HL-60 (cell line): ENCODE data around the gene MROH2A.

Experiments used
- DNase-seq, 2 experiments: peaks; one replicate each; pipeline ENCODE4 v3.0.0-alpha.2; 2010 to 2020; ENCODE audit warnings: low read depth in 1 of 2, low spot score in 1 of 2
- H3K27ac ChIP-seq: fragments of 250-450 bp; sonication (Bioruptor Pico); replicated peaks from 2 replicates; pipeline ENCODE4 v1.5.1; 2020; ENCODE audit warnings: mild to moderate bottlenecking, moderate library complexity
- H3K27me3 ChIP-seq: fragments of 250-450 bp; sonication (Bioruptor Pico); 2 replicates; pipeline ENCODE4 v1.5.1; 2021; ENCODE audit warnings: mild to moderate bottlenecking, moderate library complexity; ENCODE audit not compliant: insufficient read depth, poor library complexity, severe bottlenecking
- H3K4me3 ChIP-seq: replicated peaks from 2 replicates; pipeline ENCODE4 v1.5.1; 2011; ENCODE audit warnings: mild to moderate bottlenecking, control low read depth, low read length; ENCODE audit not compliant: insufficient read depth
- GABPA ChIP-seq: IDR thresholded peaks from 2 replicates; pipeline ENCODE4 v1.6.1; 2012; ENCODE audit warnings: low read depth
- POLR2AphosphoS5 ChIP-seq: IDR thresholded peaks from 2 replicates; pipeline ENCODE4 v1.6.1; 2012; ENCODE audit warnings: low read depth
- SPI1 ChIP-seq: IDR thresholded peaks from 2 replicates; pipeline ENCODE4 v1.6.1; 2012; ENCODE audit warnings: low read depth, mild to moderate bottlenecking, borderline replicate concordance
- TF ChIP-seq, protein P1 (sequence below): IDR thresholded peaks from one replicate; pipeline ENCODE4 v1.5.1; 2011; ENCODE audit warnings: low read length, control low read depth, inconsistent platforms; ENCODE audit not compliant: insufficient read depth
- TF ChIP-seq, protein P2 (sequence below): IDR thresholded peaks from 2 replicates; pipeline ENCODE4 v1.6.1; 2012; ENCODE audit warnings: low read depth; ENCODE audit not compliant: insufficient replicate concordance

The MROH2A gene

DNA sequence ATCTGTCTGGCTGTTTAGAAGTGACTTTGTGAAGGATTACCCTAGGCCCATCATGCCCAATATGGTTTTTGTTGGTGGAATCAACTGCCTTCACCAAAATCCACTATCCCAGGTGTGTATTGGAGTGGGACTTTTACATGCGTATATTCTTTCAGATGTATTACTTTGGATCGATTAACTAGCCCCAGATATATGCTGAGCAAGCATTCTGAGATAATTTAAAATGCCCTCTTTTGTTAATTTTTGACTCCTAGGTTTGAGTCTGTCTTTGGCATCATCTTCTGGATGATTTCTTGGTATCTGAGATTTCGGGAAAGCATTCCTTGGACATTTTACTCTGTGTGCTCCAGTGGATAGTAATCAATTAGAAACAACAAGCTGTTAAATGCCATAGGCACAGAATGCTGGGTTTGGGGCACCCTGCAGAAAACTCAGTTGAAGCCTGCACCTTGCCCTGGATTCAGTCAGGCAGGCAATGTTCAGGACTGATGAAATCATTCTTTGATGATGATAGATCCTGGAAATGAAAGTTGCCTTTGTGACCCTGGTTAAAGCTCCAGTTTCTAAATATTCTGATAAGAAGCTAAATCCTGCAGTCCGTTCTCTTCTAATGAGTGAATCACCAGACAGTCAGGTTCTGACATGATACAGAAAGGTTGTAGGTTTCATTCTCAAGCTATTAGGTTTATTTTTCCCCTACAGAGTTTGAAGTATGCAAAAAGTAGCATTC is 16.9 kb upstream of the MROH2A start:
- TF ChIP-seq SPI1 (no peak), POLR2AphosphoS5 (no peak), GABPA (no peak)
- TF ChIP-seq, protein P1, sequence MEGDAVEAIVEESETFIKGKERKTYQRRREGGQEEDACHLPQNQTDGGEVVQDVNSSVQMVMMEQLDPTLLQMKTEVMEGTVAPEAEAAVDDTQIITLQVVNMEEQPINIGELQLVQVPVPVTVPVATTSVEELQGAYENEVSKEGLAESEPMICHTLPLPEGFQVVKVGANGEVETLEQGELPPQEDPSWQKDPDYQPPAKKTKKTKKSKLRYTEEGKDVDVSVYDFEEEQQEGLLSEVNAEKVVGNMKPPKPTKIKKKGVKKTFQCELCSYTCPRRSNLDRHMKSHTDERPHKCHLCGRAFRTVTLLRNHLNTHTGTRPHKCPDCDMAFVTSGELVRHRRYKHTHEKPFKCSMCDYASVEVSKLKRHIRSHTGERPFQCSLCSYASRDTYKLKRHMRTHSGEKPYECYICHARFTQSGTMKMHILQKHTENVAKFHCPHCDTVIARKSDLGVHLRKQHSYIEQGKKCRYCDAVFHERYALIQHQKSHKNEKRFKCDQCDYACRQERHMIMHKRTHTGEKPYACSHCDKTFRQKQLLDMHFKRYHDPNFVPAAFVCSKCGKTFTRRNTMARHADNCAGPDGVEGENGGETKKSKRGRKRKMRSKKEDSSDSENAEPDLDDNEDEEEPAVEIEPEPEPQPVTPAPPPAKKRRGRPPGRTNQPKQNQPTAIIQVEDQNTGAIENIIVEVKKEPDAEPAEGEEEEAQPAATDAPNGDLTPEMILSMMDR = no peak
- TF ChIP-seq, protein P2, sequence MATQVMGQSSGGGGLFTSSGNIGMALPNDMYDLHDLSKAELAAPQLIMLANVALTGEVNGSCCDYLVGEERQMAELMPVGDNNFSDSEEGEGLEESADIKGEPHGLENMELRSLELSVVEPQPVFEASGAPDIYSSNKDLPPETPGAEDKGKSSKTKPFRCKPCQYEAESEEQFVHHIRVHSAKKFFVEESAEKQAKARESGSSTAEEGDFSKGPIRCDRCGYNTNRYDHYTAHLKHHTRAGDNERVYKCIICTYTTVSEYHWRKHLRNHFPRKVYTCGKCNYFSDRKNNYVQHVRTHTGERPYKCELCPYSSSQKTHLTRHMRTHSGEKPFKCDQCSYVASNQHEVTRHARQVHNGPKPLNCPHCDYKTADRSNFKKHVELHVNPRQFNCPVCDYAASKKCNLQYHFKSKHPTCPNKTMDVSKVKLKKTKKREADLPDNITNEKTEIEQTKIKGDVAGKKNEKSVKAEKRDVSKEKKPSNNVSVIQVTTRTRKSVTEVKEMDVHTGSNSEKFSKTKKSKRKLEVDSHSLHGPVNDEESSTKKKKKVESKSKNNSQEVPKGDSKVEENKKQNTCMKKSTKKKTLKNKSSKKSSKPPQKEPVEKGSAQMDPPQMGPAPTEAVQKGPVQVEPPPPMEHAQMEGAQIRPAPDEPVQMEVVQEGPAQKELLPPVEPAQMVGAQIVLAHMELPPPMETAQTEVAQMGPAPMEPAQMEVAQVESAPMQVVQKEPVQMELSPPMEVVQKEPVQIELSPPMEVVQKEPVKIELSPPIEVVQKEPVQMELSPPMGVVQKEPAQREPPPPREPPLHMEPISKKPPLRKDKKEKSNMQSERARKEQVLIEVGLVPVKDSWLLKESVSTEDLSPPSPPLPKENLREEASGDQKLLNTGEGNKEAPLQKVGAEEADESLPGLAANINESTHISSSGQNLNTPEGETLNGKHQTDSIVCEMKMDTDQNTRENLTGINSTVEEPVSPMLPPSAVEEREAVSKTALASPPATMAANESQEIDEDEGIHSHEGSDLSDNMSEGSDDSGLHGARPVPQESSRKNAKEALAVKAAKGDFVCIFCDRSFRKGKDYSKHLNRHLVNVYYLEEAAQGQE = no peak
- Histone ChIP-seq H3K27me3 (no peaks in the 10 kb centered on the region), H3K27ac (no peak overlapping the region), H3K4me3 (no peak overlapping the region)
- DNase-seq = no peak

DNA sequence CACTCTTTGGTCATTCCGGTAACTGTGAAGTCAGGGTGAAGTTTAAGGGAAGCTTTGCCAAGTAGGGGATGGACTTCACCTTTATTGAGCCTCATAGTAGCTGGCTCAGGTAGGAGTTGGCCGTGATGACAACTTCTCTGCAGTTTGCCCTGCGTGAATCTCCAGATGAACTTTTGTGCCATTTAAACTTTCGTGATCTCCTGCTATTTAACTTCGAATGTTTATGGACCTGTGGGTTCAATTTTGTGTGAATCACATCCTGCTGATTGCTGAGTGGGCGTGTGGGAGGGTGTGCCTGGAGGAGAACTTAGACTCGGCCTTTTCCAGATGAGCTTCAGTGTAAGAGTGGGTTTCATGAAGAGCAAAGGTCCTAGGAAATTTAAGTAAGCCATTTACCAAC is 13.9 kb upstream of the MROH2A start:
- no peak overlapping the region for H3K27ac ChIP-seq
- no peaks in the 10 kb centered on the region for H3K27me3 ChIP-seq
- TF ChIP-seq, protein P1 = no peak
- no peak for TF ChIP-seq SPI1
- TF ChIP-seq POLR2AphosphoS5 = no peak
- TF ChIP-seq, protein P2 = no peak
- TF ChIP-seq GABPA = no peak
- no peak for DNase-seq
- H3K4me3 ChIP-seq = no peak overlapping the region

DNA sequence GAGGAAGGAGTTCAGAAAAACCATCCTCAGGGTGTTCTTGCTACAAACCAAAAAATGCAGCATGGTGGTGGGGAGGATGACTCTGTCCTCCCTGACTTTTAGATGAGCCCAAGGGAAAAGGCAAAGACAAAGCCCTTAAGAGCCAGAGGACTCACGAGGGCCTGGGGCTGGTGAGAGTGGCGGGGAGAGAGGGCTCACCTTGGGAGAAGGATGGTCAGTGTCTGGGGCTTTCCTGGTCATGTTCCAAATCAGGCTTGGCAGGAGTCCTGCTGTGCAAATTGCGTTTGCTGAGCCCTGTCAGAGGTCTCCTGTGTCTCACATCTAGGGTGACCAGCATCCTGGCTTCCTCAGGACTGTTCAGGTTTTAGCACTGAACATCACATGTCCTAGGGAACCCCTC is 13.4 kb upstream of the MROH2A start:
- Histone ChIP-seq H3K4me3 (no peak overlapping the region), H3K27me3 (no peaks in the 10 kb centered on the region), H3K27ac (no peak overlapping the region)
- TF ChIP-seq, protein P2 = no peak
- TF ChIP-seq, protein P1 = no peak
- TF ChIP-seq SPI1 = no peak
- TF ChIP-seq POLR2AphosphoS5 = no peak
- TF ChIP-seq GABPA = no peak
- DNase-seq = no peak
